H1 (cell line): ENCODE data around the gene STK32A. TPM values are rescaled to one million over a fixed set of nuclear protein-coding genes. Genes with fewer than 3 reads are reported as not detected.

Experiments used
- SRF ChIP-seq: IDR thresholded peaks from 2 replicates; pipeline ENCODE4 v1.6.1; 2011; ENCODE audit warnings: mild to moderate bottlenecking, low read depth, low read length, moderate library complexity
- polyA plus RNA-seq, 7 experiments: library from polyadenylated mRNA; depleted of rRNA in 3 of 7; stranded (reverse) in 5 of 7; unstranded in 2 of 7; fragments of >200 nt in 5 of 7; fragments of 200-250 nt in 2 of 7; gene quantifications; 1 replicate in 5 of 7; 2 replicates in 1 of 7; 4 replicates in 1 of 7; pipeline versions ENCODE4 v1.2.1 to v1.2.3, GENCODE V29; 2011 to 2013; ENCODE audit warnings: missing spikeins in 2 of 7, mixed read lengths in 2 of 7
- total RNA-seq: library from RNA; stranded (reverse); fragmentation: NEBNext Ultra II Directional; extraction: Animal tissue kit (Norgen Biotek cat#: 25700); gene quantifications from 2 replicates; pipeline ENCODE4 v1.2.1, GENCODE V29; 2021

The STK32A gene
- total and polyA plus RNA-seq, 2 of the 8 experiments (the other 6 are each of a cell fraction or from before 2014, with no cell fraction given), result 1.3 to 2.5 TPM

GRCh38 chr5:147381555-147381954 is 146.7 kb downstream of the STK32A start (continued):
- no peak for TF ChIP-seq SRF
